Liver (tissue), 10 donors: Measurements from ENCODE around the gene SMKR1. TPM values are rescaled to one million over a fixed set of nuclear protein-coding genes. Genes with fewer than 3 reads are reported as not detected.

ENCODE experiments used
- DNase-seq: peaks from one replicate; pipeline ENCODE4 v3.0.0-alpha.2; 2017; ENCODE audit warnings: low spot score
- H3K27ac ChIP-seq, 2 donors: one replicate each; pipeline ENCODE4 v1.7.0; 2013; ENCODE audit warnings: inconsistent platforms in 2 of 2, low read length in 2 of 2, control low read depth in 1 of 2, low read depth in 1 of 2, mild to moderate bottlenecking in 1 of 2
- H3K27me3 ChIP-seq, 4 donors: one replicate each; pipeline versions ENCODE4 v1.6.1 to v1.7.0; 2013; ENCODE audit warnings: low read length in 3 of 4, inconsistent platforms in 1 of 4, mild to moderate bottlenecking in 1 of 4, moderate library complexity in 1 of 4; ENCODE audit not compliant: control insufficient read depth in 4 of 4, insufficient read depth in 4 of 4
- H3K36me3 ChIP-seq, 4 donors: one replicate each; pipeline versions ENCODE4 v1.6.1 to v1.7.0; 2013; ENCODE audit warnings: low read length in 3 of 4, mild to moderate bottlenecking in 3 of 4, low read depth in 1 of 4, moderate library complexity in 1 of 4; ENCODE audit not compliant: control insufficient read depth in 4 of 4, insufficient read depth in 3 of 4
- H3K4me1 ChIP-seq, 4 donors: one replicate each; pipeline versions ENCODE4 v1.6.1 to v1.7.0; 2013; ENCODE audit warnings: low read length in 3 of 4, mild to moderate bottlenecking in 3 of 4, moderate library complexity in 1 of 4; ENCODE audit not compliant: control insufficient read depth in 4 of 4, insufficient read depth in 4 of 4
- H3K4me3 ChIP-seq, 3 donors: one replicate each; pipeline versions ENCODE4 v1.6.1 to v1.7.0; 2013; ENCODE audit warnings: low read length in 3 of 3, control low read depth in 1 of 3, low read depth in 1 of 3, mild to moderate bottlenecking in 1 of 3
- H3K9ac ChIP-seq, 2 donors: one replicate each; pipeline ENCODE4 v1.7.0; 2013; ENCODE audit warnings: low read length in 2 of 2, mild to moderate bottlenecking in 2 of 2, moderate library complexity in 2 of 2, control low read depth in 1 of 2, low read depth in 1 of 2
- H3K9me3 ChIP-seq, 4 donors: one replicate each; pipeline versions ENCODE4 v1.6.1 to v1.7.0; 2013; ENCODE audit warnings: low read length in 3 of 4; ENCODE audit not compliant: control insufficient read depth in 4 of 4
- GABPA ChIP-seq, 2 donors: IDR thresholded peaks in 1 of 2; conservative IDR thresholded peaks in 1 of 2; 2 replicates each; pipeline ENCODE4 v1.6.1; 2016; ENCODE audit warnings: antibody characterized with exemption in 2 of 2, mild to moderate bottlenecking in 1 of 2, moderate library complexity in 1 of 2
- HNF4A ChIP-seq, 2 donors: conservative IDR thresholded peaks; 2 replicates each; pipeline ENCODE4 v1.6.1; 2016; ENCODE audit warnings: antibody characterized with exemption in 2 of 2, mild to moderate bottlenecking in 2 of 2
- HNF4G ChIP-seq: IDR thresholded peaks from 2 replicates; pipeline ENCODE4 v1.6.1; 2016; ENCODE audit warnings: antibody characterized with exemption
- YY1 ChIP-seq: IDR thresholded peaks from 2 replicates; pipeline ENCODE4 v1.6.1; 2016; ENCODE audit warnings: antibody characterized with exemption, mild to moderate bottlenecking
- WGBS: extraction: QIAGEN DNeasy Blood & Tissue Kit; methylation state at CpG from one replicate; pipeline ENCODE4 v1.1.7; 2013; 5-methylcytosine and 5-hydroxymethylcytosine counted together
- polyA plus RNA-seq, 2 donors: library from polyadenylated mRNA; stranded (reverse) in 1 of 2; unstranded in 1 of 2; fragments of 200-250 nt in 1 of 2; fragments of >200 nt in 1 of 2; fragmentation: Nextera tagmentation in 1 of 2; extraction: Ambion mirVana in 1 of 2; gene quantifications; one replicate each; pipeline versions ENCODE4 v1.2.1 to v1.2.3, GENCODE V29; 2013 to 2015
- small RNA-seq: library from RNA; depleted of rRNA; stranded (forward); fragments of <200 nt; gene quantifications from one replicate; pipeline ENCODE3, GENCODE V24; 2014
- total RNA-seq, 2 donors: library from RNA; depleted of rRNA; stranded (reverse); fragments of >200 nt; gene quantifications; one replicate each; pipeline ENCODE4 v1.2.3, GENCODE V29; 2014
- TF ChIP-seq, protein P1 (sequence below): IDR thresholded peaks from 2 replicates; pipeline ENCODE4 v1.6.1; 2016; ENCODE audit warnings: antibody characterized with exemption
- donor health status: healthy.
- donor health status: healthy.
- donor health status: healthy.
- donor health status: healthy.
- donor health status: healthy.

The SMKR1 gene
- total and polyA plus RNA-seq, 4 donors = not detected

DNA sequence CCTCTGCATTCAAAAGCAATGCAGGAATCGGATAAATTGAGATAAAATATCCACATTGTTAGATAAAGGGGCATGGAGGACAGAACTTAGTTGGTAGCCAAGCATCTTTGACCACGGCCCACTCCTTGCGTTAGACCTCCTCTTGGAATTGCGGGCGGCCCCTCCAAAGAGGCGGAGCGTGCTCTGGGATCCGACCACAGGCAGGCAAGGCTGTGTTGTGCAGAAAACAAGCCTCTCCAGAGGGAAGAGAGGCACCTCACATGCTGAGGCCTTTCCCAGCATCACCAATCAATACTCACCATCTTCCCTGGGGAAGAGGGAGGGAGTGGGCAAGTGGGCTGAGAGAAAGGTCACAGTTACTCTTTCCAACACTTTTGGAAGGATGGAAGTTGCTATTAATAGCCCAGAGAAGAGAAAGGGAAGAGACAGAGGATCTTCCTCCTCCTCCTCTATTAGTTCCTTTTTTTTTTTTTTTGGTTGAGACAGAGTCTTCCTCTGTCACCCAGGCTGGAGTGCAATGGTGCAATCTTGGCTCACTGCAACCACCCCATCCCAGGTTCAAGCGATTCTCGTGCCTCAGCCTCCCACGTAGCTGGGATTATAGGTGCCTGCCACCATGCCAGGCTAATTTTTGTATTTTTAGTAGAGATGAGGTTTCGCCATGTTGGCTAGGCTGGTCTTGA lies 59.5 kb downstream of the SMKR1 start:
- Histone ChIP-seq H3K9me3 (no peaks in the 10 kb centered on the region), H3K4me1 (no peaks in the 10 kb centered on the region), H3K36me3 (no peaks in the 10 kb centered on the region), H3K27ac (no peak overlapping the region), H3K4me3 (no peak overlapping the region), H3K27me3 (no peaks in the 10 kb centered on the region), H3K9ac (no peak overlapping the region)
- WGBS = 60% methylated on average over 12 of the region's 12 CpGs
- TF ChIP-seq GABPA (IDR thresholded peaks at IDR 0.05 in 1 of 2, conservative IDR thresholded peaks at IDR 0.05 in 1 of 2) (no peak), HNF4A (conservative IDR thresholded peaks at IDR 0.05) (no peak), YY1 (no peak), HNF4G (no peak)
- TF ChIP-seq, protein P1, sequence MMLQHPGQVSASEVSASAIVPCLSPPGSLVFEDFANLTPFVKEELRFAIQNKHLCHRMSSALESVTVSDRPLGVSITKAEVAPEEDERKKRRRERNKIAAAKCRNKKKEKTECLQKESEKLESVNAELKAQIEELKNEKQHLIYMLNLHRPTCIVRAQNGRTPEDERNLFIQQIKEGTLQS = no peak
- no peak for DNase-seq

Small RNA genes within 50 kb of the gene (small RNA-seq; reads per million reads assigned to genes)
- gene RNU1-72P (not detected), gene SNRPGP3 (not detected)

Other genes with a start within 250 kb of the SMKR1 start
- gene STRIP2, start 68.1 kb upstream of the SMKR1 start, total RNA-seq = 1 to 10 TPM in 1 of 2 donors, under 1 TPM in 1; 0.50 to 4.8 TPM
- under 1 TPM; 0.18 to 0.19 TPM for gene STRIP2, start 68.1 kb upstream of the SMKR1 start, polyA plus RNA-seq
- gene NRF1, start 109.2 kb downstream of the SMKR1 start, total RNA-seq = 10 to 100 TPM in 1 of 2 donors, 1 to 10 TPM in 1; 8.5 to 14.8 TPM
- 1 to 10 TPM; 1.3 to 2.2 TPM for gene NRF1, start 109.2 kb downstream of the SMKR1 start, polyA plus RNA-seq